ENCODE data around the gene HCN2. TPM values are rescaled to one million over a fixed set of nuclear protein-coding genes. Genes with fewer than 3 reads are reported as not detected.

HCN2 gene
- total RNA-seq, 1 experiment from 2014 or later, result 0.04 TPM

DNA sequence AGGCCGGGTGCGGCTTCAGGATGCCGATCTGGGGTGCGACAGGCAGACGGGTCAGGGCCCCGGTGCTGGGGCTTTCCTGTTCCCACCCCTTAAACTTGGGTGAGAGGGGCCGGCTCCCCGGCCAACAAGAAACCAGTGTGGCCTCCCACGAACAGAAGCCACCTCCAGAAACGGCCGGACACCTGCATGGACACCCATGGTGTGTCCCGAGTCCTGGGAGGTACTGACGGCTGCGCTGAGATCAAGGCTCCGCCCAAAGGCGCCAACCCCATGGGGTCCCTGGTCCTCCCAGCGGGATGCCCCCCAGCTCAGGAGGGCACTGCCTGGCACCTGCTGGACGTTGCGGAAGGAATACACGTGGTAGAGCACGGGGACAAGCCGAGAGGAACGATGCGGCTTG lies 32.1 kb downstream of the HCN2 start:
- ChIA-PET POLR2A (ENCODE audit: unreplicated experiment) (no interaction called here), CTCF (no interaction called here)
- Histone ChIP-seq H3K9me3 (ENCODE audit: low read length) (no peaks in the 10 kb centered on the region), H3K4me3 (ENCODE audit: low read length) (no peak overlapping the region), H3K36me3 (ENCODE audit: low read depth, low read length) (no peaks in the 10 kb centered on the region), H4K20me1 (ENCODE audit: low read length) (no peaks in the 10 kb centered on the region), H3K9ac (ENCODE audit: low read length) (no peak overlapping the region), H3K4me1 (ENCODE audit: insufficient read depth, low read length) (no peaks in the 10 kb centered on the region), H3K4me2 (ENCODE audit: low read length) (no peak overlapping the region), H3K27ac (ENCODE audit: low read length) (no peak overlapping the region), H3K79me2 (ENCODE audit: low read length) (no peaks in the 10 kb centered on the region), H3K9me2 (replicated peaks; ENCODE audit: low read length) (no peaks in the 10 kb centered on the region), H3F3A (ENCODE audit: low read length, unreplicated experiment) (no peaks in the 10 kb centered on the region), H3K27me3 (ENCODE audit: low read length) (no peaks in the 10 kb centered on the region), H2AFZ (ENCODE audit: low read length) (no peak overlapping the region)
- BruUV-seq (replicated peaks), result no TSS peak
- no peak for ATAC-seq
- TF ChIP-seq EZH2 (IDR thresholded peaks at IDR 0.05; ENCODE audit: low read length, unreplicated experiment) (no peak), EZH2phosphoT487 (IDR thresholded peaks at IDR 0.05; ENCODE audit: borderline replicate concordance, low read length) (no peak)
- TF ChIP-seq, protein P1, sequence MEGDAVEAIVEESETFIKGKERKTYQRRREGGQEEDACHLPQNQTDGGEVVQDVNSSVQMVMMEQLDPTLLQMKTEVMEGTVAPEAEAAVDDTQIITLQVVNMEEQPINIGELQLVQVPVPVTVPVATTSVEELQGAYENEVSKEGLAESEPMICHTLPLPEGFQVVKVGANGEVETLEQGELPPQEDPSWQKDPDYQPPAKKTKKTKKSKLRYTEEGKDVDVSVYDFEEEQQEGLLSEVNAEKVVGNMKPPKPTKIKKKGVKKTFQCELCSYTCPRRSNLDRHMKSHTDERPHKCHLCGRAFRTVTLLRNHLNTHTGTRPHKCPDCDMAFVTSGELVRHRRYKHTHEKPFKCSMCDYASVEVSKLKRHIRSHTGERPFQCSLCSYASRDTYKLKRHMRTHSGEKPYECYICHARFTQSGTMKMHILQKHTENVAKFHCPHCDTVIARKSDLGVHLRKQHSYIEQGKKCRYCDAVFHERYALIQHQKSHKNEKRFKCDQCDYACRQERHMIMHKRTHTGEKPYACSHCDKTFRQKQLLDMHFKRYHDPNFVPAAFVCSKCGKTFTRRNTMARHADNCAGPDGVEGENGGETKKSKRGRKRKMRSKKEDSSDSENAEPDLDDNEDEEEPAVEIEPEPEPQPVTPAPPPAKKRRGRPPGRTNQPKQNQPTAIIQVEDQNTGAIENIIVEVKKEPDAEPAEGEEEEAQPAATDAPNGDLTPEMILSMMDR (conservative IDR thresholded peaks at IDR 0.05; ENCODE audit: low read depth, low read length), result no peak
- intact Hi-C loops (cut with micrococcal nuclease), result no loop called here
- DNase-seq, result no peak

DNA sequence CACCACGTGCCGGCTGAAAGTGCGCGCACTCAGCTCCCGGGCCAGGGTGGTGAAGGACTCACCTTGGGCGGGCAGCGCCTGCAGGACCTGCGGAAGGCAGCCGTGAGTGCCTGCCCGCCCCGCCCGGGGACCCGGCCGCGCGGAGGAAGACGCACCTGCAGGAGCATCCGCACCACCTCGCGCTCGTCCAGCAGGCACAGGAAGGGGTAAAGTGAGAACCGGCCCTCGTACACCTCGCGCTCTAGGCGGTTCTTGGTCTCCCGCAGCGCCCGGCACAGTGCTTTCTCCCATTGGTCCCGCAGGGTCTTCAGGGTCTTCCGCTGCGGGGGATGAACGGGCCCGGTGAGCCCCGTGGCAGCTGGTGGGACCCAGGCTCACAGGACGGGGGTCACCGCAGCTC lies 33.0 kb downstream of the HCN2 start:
- BruUV-seq (replicated peaks), result no TSS peak

DNA sequence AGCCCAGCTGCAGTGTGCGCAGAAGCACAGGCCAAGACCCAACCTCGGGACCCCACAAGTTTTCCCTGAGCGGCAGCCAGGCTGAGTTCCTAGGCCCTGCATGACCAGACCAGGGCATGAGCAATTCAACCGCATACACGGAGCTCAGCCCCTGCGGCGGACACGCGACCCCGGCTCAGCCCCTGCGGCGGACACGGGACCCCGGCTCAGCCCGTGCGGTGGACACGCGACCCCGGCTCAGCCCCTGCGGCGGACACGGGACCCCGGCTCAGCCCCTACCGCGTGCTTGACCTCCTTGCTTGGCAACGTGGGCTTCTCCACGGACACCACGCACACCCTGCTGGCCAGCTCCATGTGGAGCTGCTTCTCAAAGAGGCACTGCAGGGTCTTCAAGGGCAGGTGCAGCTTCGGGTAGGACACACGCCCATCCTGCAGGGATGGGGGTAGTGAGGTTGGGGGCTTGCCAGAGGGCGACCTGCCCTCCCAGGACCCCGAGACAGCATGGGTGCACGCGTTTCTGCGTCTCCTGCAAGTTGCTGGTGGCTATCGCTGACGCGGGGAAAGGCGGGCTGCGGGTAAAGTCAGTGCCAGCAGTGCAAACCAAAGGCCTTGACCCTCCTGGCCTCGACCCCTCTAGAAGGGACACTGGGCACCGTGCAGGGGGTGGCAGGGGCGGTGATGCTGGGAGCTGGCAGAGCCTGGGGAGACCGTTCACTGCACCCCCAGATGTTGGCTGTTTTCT lies 33.7 kb downstream of the HCN2 start:
- TF ChIP-seq EZH2 (IDR thresholded peaks at IDR 0.05; ENCODE audit: low read length, unreplicated experiment), result no peak
- TF ChIP-seq, protein P1 (conservative IDR thresholded peaks at IDR 0.05; ENCODE audit: low read depth, low read length), result no peak
- no peak for TF ChIP-seq EZH2phosphoT487 (IDR thresholded peaks at IDR 0.05; ENCODE audit: borderline replicate concordance, low read length)
- no peak overlapping the region for H3K4me2 ChIP-seq (ENCODE audit: low read length)

More for the DNA sequence above, 33.0 kb downstream of the HCN2 start:
- POLR2A ChIA-PET (ENCODE audit: unreplicated experiment), result no interaction called here
- H3K27me3 ChIP-seq (ENCODE audit: low read length), result no peaks in the 10 kb centered on the region
- H4K20me1 ChIP-seq (ENCODE audit: low read length), result no peaks in the 10 kb centered on the region
- no peak overlapping the region for H2AFZ ChIP-seq (ENCODE audit: low read length)
- ATAC-seq (no peak), DNase-seq (no peak)
- intact Hi-C loops (cut with micrococcal nuclease), result no loop called here
- H3K9me3 ChIP-seq (ENCODE audit: low read length), result no peaks in the 10 kb centered on the region
- no peak overlapping the region for H3K4me2 ChIP-seq (ENCODE audit: low read length)
- no peaks in the 10 kb centered on the region for H3F3A ChIP-seq (ENCODE audit: low read length, unreplicated experiment)
- CTCF ChIA-PET, result no interaction called here
- H3K4me3 ChIP-seq (ENCODE audit: low read length), result no peak overlapping the region
- no peaks in the 10 kb centered on the region for H3K36me3 ChIP-seq (ENCODE audit: low read depth, low read length)
- no peaks in the 10 kb centered on the region for H3K4me1 ChIP-seq (ENCODE audit: insufficient read depth, low read length)
- no peaks in the 10 kb centered on the region for H3K79me2 ChIP-seq (ENCODE audit: low read length)
- H3K9me2 ChIP-seq (replicated peaks; ENCODE audit: low read length), result no peaks in the 10 kb centered on the region
- no peak overlapping the region for H3K27ac ChIP-seq (ENCODE audit: low read length)
- TF ChIP-seq EZH2 (IDR thresholded peaks at IDR 0.05; ENCODE audit: low read length, unreplicated experiment), result no peak
- TF ChIP-seq, protein P1 (conservative IDR thresholded peaks at IDR 0.05; ENCODE audit: low read depth, low read length), result no peak
- no peak for TF ChIP-seq EZH2phosphoT487 (IDR thresholded peaks at IDR 0.05; ENCODE audit: borderline replicate concordance, low read length)
- no peak overlapping the region for H3K9ac ChIP-seq (ENCODE audit: low read length)

More for the DNA sequence above, 33.7 kb downstream of the HCN2 start:
- Histone ChIP-seq H3K27ac (ENCODE audit: low read length) (no peak overlapping the region), H2AFZ (ENCODE audit: low read length) (no peak overlapping the region), H4K20me1 (ENCODE audit: low read length) (no peaks in the 10 kb centered on the region), H3K79me2 (ENCODE audit: low read length) (peaks cover 5% of the 10 kb centered on the region; the same call in 1 of the 2 replicates), H3K9me3 (ENCODE audit: low read length) (no peaks in the 10 kb centered on the region), H3K4me3 (ENCODE audit: low read length) (no peak overlapping the region), H3K36me3 (ENCODE audit: low read depth, low read length) (peaks cover 3% of the 10 kb centered on the region; the same call in 1 of the 2 replicates), H3K9ac (ENCODE audit: low read length) (no peak overlapping the region), H3F3A (ENCODE audit: low read length, unreplicated experiment) (no peaks in the 10 kb centered on the region), H3K27me3 (ENCODE audit: low read length) (no peaks in the 10 kb centered on the region), H3K4me1 (ENCODE audit: insufficient read depth, low read length) (no peaks in the 10 kb centered on the region), H3K9me2 (replicated peaks; ENCODE audit: low read length) (no peaks in the 10 kb centered on the region)
- ChIA-PET POLR2A (ENCODE audit: unreplicated experiment) (no interaction called here), CTCF (no interaction called here)
- DNase-seq (no peak), ATAC-seq (no peak)
- intact Hi-C loops (cut with micrococcal nuclease), result no loop called here
- BruUV-seq (replicated peaks), result no TSS peak
